Central memory CD8-positive, alpha-beta T cell (primary cell): Measurements from ENCODE around the gene ACSL3.

ENCODE experiments used
- ATAC-seq: fragments of 150-1000 bp; cut with Tn5 transposase; replicated peaks from 2 replicates; pipeline ENCODE4 v1.10.0; 2022; ENCODE audit warnings: mild to moderate bottlenecking, moderate FRiP score, moderate number of reproducible peaks; ENCODE audit not compliant: poor library complexity, severe bottlenecking; ENCODE audit errors: extremely low read depth
- DNase-seq, 2 donors: peaks; one replicate each; pipeline ENCODE4 v3.0.0; 2021; ENCODE audit warnings: low spot score in 2 of 2
- H3K27ac Mint-ChIP-seq: one replicate; pipeline ENCODE4 v1.8.0; 2022; ENCODE audit warnings: low read depth, mild to moderate bottlenecking, moderate library complexity, mixed read lengths
- H3K27me3 Mint-ChIP-seq: one replicate; pipeline ENCODE4 v1.8.0; 2022; ENCODE audit warnings: mixed read lengths
- H3K36me3 Mint-ChIP-seq: one replicate; pipeline ENCODE4 v1.8.0; 2022; ENCODE audit warnings: mild to moderate bottlenecking, moderate library complexity, mixed read lengths; ENCODE audit not compliant: insufficient read depth
- H3K4me1 Mint-ChIP-seq: one replicate; pipeline ENCODE4 v1.8.0; 2022; ENCODE audit warnings: mixed read lengths
- H3K4me3 Mint-ChIP-seq: one replicate; pipeline ENCODE4 v1.8.0; 2022; ENCODE audit warnings: mild to moderate bottlenecking, moderate library complexity, mixed read lengths
- H3K9me3 Mint-ChIP-seq: one replicate; pipeline ENCODE4 v1.8.0; 2022; ENCODE audit warnings: mixed read lengths

ACSL3 gene

GRCh38 chr2:222877556-222878300, 16.9 kb downstream of the ACSL3 start:
- peaks cover 41% of the 10 kb centered on the region for H3K4me1 Mint-ChIP-seq
- no peaks in the 10 kb centered on the region for H3K9me3 Mint-ChIP-seq
- ATAC-seq (no peak), DNase-seq (no peak)
- H3K27ac Mint-ChIP-seq = no peak overlapping the region
- H3K27me3 Mint-ChIP-seq = no peaks in the 10 kb centered on the region
- H3K4me3 Mint-ChIP-seq = no peak overlapping the region
- peaks cover 4% of the 10 kb centered on the region for H3K36me3 Mint-ChIP-seq

DNA sequence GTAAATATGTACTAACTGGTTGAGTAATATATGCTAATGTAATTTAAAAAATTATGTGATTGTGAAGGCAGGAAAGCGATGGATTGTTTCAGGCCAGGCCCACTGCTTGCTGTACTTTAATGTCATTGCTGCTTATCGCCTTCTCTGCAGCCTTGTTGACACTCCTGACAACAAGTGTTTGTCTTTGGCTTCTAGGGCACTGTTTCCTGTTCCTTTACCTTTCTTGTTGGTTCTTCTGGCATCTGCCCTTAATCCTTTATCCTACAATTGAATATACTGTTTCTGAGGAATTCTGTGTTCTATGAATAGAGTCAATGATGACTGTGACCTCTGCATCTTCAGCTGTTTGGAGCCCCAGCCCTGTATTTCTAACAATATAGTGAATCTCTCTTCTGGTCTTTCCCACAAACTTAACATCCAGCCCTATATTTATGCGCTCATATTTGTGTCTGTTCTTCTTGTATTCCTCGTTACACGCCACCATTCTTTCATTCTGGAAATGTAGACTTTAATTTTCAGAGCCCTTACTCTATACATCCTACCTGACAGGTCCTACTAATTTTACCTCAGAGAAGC, 17.6 kb downstream of the ACSL3 start:
- H3K27me3 Mint-ChIP-seq = no peaks in the 10 kb centered on the region
- H3K4me1 Mint-ChIP-seq = peaks cover 41% of the 10 kb centered on the region
- no peak overlapping the region for H3K27ac Mint-ChIP-seq
- no peaks in the 10 kb centered on the region for H3K9me3 Mint-ChIP-seq
- no peak for ATAC-seq
- no peak for DNase-seq
- H3K36me3 Mint-ChIP-seq = peaks cover 4% of the 10 kb centered on the region
- H3K4me3 Mint-ChIP-seq = no peak overlapping the region

DNA sequence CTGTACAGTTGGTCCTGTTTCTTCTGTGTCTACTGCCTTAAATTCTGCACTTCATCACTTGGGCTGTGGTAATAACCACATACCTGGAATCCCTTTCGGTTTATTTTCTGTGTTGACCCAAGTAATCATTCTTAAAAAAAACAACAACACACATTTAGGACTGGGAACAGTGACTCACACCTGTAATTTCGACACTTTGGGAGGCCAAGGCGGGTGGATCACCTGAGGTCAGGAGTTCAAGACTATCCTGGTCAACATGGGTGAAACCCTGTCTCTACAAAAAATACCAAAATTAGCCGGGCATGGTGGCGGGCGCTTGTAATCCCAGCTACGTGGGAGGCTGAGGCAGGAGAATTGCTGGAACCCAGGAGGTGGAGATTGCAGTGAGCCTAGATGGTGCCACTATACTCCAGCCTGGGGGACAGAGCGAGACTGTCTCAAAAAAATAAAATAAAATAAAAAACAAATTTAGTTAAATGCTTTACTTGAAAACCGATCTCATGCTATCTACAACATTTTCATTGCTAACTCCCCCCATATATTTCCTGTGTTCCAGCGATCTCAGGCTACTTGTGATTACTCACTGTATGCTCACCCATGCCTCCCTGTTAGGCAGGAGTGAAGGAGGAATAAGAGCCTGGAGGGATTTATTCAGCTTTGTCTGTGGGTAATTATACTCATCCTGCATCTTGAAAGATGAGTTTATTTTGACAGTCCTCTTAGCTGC, 18.2 kb downstream of the ACSL3 start:
- H3K9me3 Mint-ChIP-seq = no peaks in the 10 kb centered on the region
- H3K36me3 Mint-ChIP-seq = peaks cover 5% of the 10 kb centered on the region
- no peaks in the 10 kb centered on the region for H3K27me3 Mint-ChIP-seq
- ATAC-seq (no peak), DNase-seq (no peak)
- H3K4me1 Mint-ChIP-seq = peaks cover 47% of the 10 kb centered on the region
- H3K4me3 Mint-ChIP-seq = no peak overlapping the region
- H3K27ac Mint-ChIP-seq = no peak overlapping the region

DNA sequence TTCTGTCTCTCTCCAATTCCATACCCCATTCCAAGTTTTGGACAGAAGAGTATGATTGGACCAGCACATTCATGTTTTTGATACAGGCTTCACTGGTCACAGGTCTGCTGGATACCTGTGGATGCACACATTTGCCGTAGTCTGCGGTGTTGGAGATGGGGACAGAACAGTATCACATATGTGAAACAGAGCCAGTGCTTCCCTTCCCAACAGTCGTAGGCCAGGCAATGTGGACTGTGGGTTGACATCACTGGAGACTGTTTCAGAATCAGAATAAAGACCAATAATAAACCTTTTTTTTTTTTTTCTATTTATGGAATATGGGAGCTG, 18.7 kb downstream of the ACSL3 start:
- Mint-ChIP-seq H3K9me3 (no peaks in the 10 kb centered on the region), H3K36me3 (peaks cover 5% of the 10 kb centered on the region), H3K27ac (no peak overlapping the region), H3K27me3 (no peaks in the 10 kb centered on the region), H3K4me3 (no peak overlapping the region), H3K4me1 (peaks cover 52% of the 10 kb centered on the region)
- ATAC-seq = no peak
- no peak for DNase-seq

DNA sequence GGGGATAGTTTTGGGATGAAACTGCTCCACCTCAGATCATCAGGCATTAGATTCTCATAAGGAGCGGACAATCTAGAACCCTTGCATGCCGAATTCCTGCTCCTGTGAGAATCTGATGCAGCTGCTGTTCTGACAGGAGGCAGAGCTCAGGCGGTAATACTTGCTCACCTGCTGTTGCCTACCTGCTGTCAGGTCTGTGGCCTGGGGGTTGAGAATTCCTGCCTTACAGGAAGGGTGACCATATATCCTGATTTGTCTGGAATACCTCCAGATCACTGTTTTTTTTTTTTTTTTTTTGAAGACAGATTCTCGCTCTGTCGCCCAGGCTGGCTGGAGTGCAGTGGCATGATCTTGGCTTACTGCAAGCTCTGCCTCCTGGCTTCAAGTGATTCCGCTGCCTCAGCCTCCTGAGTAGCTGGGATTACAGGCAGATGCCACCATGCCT, 21.7 kb downstream of the ACSL3 start:
- peak overlapping the region; percentile 38 for H3K27ac Mint-ChIP-seq
- H3K4me1 Mint-ChIP-seq = peaks cover 55% of the 10 kb centered on the region
- ATAC-seq (no peak), DNase-seq (no peak)
- H3K36me3 Mint-ChIP-seq = peaks cover 6% of the 10 kb centered on the region
- no peak overlapping the region for H3K4me3 Mint-ChIP-seq
- H3K9me3 Mint-ChIP-seq = no peaks in the 10 kb centered on the region
- no peaks in the 10 kb centered on the region for H3K27me3 Mint-ChIP-seq

- Mint-ChIP-seq H3K4me3 (no peak overlapping the region), H3K9me3 (no peaks in the 10 kb centered on the region), H3K27ac (peak overlapping the region; percentile 55), H3K36me3 (peaks cover 6% of the 10 kb centered on the region), H3K4me1 (peaks cover 48% of the 10 kb centered on the region), H3K27me3 (no peaks in the 10 kb centered on the region)
- DNase-seq = no peak
- no peak for ATAC-seq
These were observed 22.6 kb downstream of the ACSL3 start for GRCh38 chr2:222883420-222883819.

- no peak overlapping the region for H3K4me3 Mint-ChIP-seq
- peaks cover 42% of the 10 kb centered on the region for H3K4me1 Mint-ChIP-seq
- peak overlapping the region; percentile 55 for H3K27ac Mint-ChIP-seq
- no peaks in the 10 kb centered on the region for H3K9me3 Mint-ChIP-seq
- DNase-seq = no peak
- no peak for ATAC-seq
- H3K27me3 Mint-ChIP-seq = no peaks in the 10 kb centered on the region
- H3K36me3 Mint-ChIP-seq = peaks cover 8% of the 10 kb centered on the region
These were observed 23.4 kb downstream of the ACSL3 start for GRCh38 chr2:222884114-222884771.

DNA sequence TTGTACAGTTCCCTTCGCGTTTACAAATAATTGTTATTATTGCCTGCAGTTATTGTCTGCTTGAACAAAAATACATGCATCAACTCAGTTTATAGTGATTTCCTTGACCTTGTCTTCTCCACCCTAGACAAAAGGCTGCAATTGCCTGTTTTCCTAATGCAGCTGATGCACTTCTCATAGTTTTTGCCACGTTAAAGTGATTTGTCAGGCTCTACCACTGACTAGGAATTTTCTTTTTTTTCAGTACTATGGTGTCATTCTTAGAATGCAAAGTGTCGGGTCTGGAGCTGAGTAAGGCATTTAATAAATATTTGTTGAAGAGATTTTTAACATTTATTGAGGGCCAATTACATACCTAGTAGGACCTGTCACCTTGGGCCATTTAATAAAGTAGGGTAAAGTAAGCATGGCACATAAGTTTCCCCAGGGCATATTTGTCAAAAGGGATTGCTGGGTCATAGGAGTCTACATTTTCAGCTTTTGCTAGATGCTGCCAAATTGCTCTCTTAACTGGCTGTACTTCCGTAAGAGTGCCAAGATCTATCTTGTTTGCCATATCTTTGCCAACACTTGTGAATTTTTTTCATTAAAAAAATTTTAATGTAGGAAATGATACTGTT, 24.1 kb downstream of the ACSL3 start:
- peaks cover 8% of the 10 kb centered on the region for H3K36me3 Mint-ChIP-seq
- ATAC-seq (no peak), DNase-seq (no peak)
- no peaks in the 10 kb centered on the region for H3K27me3 Mint-ChIP-seq
- H3K4me1 Mint-ChIP-seq = peaks cover 44% of the 10 kb centered on the region
- no peak overlapping the region for H3K4me3 Mint-ChIP-seq
- H3K9me3 Mint-ChIP-seq = no peaks in the 10 kb centered on the region
- H3K27ac Mint-ChIP-seq = peak overlapping the region; percentile 55

GRCh38 chr2:222887124-222887523, 26.3 kb downstream of the ACSL3 start:
- ATAC-seq (no peak), DNase-seq (no peak)
- H3K4me1 Mint-ChIP-seq = peaks cover 51% of the 10 kb centered on the region
- H3K27me3 Mint-ChIP-seq = no peaks in the 10 kb centered on the region
- H3K36me3 Mint-ChIP-seq = peaks cover 8% of the 10 kb centered on the region
- H3K4me3 Mint-ChIP-seq = no peak overlapping the region
- no peaks in the 10 kb centered on the region for H3K9me3 Mint-ChIP-seq
- H3K27ac Mint-ChIP-seq = no peak overlapping the region

- Mint-ChIP-seq H3K27ac (no peak overlapping the region), H3K4me3 (no peak overlapping the region), H3K36me3 (peaks cover 5% of the 10 kb centered on the region), H3K4me1 (peaks cover 60% of the 10 kb centered on the region), H3K9me3 (no peaks in the 10 kb centered on the region), H3K27me3 (no peaks in the 10 kb centered on the region)
- DNase-seq (no peak), ATAC-seq (no peak)
These were observed 27.9 kb downstream of the ACSL3 start for GRCh38 chr2:222888716-222889115.

DNA sequence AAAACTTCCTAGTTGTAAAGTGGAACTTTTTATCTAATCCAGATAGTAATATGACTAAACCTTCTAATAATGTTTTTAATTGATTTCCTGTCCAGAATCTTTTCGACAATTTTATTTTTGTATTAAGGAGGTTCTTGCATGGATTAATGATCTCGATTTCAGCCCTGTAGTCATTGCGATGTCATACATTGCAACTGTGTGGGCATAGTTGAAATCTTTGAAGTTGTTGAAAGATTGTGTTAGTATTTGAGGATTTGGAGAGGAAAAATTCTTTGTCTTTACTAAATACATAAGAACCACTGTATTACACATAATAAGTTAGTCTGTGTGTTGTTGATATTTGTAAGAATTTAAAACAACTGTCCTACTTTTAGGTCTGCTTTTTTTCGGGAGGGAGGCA, 31.1 kb downstream of the ACSL3 start:
- no peak for DNase-seq
- Mint-ChIP-seq H3K27ac (peak overlapping the region; percentile 60), H3K4me3 (no peak overlapping the region), H3K9me3 (no peaks in the 10 kb centered on the region), H3K4me1 (peaks cover 52% of the 10 kb centered on the region), H3K27me3 (no peaks in the 10 kb centered on the region), H3K36me3 (peaks cover 2% of the 10 kb centered on the region)
- ATAC-seq = no peak

DNA sequence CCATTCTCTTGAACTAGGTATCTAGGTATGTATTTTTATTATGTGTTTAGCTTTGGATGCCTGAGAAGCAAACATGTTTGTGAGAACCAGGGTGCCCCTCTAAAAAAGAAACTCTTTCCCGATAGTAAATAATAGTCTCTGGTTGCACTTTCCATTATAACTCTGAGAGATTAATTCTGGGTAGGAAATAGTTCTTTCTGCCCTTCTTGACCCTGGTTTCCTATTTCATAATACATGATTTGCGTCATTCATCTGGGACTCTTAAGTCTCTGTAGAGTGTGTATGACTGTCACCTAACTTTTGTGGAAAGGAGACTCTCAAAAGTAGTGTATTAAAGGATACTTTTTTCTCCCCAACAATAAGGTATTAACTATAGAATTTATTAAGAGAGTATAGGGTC, 31.5 kb downstream of the ACSL3 start:
- H3K9me3 Mint-ChIP-seq = no peaks in the 10 kb centered on the region
- peak overlapping the region; percentile 60 for H3K27ac Mint-ChIP-seq
- no peaks in the 10 kb centered on the region for H3K27me3 Mint-ChIP-seq
- no peak overlapping the region for H3K4me3 Mint-ChIP-seq
- no peak for ATAC-seq
- no peak for DNase-seq
- H3K36me3 Mint-ChIP-seq = peaks cover 2% of the 10 kb centered on the region
- peaks cover 48% of the 10 kb centered on the region for H3K4me1 Mint-ChIP-seq
